Midbrain (tissue), 1 donor: Measurements from ENCODE around the gene RERG.
"Not testable (repeated sequence)": the region's sequence is repeated elsewhere in the genome, so short reads cannot be mapped to it uniquely, and the experiment has no call there.

Experiments used
- DNase-seq: peaks from one replicate; lab custom pipeline; 2025; lab: John Stamatoyannopoulos, UW

RERG gene

DNA sequence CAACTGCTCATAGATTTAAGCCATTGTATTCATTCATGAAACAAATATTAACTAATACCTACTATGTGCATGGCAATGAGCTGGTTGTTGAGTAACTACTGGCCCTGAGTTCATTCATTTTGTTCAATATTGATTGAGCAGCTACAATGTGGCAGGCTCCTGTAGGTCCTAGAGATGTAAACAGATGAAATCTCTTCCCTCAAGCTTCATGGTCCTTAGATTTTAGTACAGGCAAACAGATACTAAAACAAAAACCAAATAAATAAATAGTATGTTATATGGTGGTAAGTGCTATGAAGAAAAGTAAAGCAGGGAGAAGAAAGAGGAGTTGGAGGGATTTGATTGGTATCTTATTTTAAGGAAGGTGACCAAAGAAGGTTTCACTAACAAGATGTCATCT, 77.8 kb downstream of the RERG start:
- DNase-seq, result no peak

DNA sequence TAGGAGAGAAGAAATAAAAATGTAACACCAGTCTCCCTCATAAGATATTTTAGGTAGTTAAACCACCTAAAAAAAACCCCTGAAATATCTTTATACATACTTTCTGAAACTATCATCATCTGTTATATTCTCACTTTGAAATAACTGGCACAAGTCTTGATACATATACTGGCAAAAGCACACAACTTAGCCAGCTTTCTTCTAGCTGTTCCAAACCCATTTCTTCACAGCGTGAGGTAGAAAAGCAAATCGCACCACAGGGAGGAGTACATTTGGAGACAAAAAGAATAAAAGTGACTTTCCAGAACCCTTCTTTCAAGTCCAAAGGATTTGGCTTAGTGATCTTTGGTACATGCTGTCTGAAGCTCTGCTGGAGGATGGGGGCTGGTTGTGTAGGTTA, 78.5 kb downstream of the RERG start:
- DNase-seq, result no peak

DNA sequence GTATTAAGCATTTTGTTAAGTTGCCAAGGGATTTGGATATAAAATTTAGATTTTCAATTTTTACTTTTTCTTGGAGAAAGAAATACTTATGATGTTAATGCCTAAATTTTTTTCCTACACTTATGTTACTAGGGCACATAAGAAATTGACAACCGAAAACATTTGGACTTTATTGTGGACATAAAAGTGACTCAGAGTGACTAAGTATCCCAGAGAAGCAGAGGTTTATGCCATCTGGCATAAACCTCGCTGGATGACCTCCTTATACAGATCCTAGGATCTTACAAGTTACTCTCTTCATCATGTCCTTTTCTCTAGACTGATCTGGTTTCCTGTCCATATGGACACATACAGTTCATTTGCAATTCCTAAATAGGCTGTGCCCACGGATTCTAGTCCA, 89.8 kb downstream of the RERG start:
- no peak for DNase-seq

DNA sequence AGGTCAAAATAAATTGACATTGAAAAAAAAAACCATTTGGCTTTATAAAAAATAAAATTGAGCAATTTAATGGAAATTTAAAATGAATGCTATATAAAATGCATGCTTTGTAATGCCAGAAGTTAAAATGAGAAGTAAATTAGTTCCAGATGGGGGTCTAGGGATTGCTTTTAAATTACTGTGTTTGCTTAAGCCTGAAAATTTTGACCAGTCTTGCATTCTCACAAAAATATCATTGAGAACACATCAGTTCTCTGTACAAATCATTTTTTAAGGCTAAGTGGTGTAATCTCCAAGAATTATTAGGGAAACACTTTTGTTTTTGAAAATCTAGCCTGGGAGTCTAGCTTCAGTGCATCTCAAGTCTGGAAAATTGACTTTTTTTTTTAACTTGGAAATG, 90.7 kb downstream of the RERG start:
- DNase-seq, result no peak

DNA sequence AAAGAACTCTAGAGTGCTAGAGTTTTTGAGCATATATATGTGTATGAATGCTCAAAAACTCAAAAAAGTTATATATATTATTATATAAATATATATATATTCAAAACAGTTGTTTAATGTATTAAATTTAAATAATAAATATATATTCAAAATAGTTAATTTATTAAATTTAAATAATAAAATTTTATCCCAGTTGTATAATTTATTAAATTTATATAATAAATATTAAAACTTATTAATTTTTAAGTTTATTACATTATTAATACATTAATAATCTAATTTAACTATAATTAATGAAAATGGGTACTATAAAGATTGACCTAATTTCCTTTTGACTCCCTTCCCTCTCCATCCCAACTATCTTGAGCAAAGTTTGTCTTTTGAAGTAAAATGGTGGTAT, 97.8 kb downstream of the RERG start:
- DNase-seq, result no peak

DNA sequence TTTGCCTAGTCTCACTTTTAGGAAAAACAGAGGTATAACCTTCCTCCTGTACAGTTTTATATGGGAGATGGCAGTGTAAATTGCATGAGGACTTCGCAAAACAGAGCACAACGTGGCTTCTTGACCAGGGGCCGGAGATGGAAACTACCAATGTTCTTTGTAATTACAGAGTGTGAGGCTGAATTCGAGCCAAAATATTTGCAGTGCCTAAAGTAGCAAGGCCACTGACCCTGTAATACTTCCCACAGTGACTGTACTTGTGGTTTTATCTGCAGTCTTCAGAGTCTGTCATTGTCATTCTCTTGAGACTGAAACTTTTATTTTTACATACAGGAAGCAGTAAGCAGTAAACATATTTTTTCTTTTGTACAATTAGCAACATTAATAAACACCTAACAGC, 98.9 kb downstream of the RERG start:
- no peak for DNase-seq

DNA sequence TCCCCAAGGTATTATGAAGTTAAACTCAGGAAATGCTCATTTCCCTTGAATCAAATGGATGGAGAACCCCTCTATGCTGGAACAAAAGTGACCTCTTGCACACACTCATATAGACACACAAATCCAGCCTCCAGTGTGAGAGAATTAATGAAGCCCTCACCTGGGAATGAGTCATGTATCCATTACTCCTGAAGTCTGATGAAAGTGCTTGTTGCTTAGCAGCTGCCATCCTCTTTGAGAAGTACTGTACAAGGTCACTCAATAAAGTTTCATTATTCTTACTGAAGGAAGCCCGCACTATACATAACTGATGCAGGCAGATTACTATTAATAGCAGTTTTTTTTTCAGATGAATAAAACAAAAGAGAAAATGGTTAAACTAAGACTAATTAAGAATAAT, 102.3 kb downstream of the RERG start:
- no peak for DNase-seq

DNA sequence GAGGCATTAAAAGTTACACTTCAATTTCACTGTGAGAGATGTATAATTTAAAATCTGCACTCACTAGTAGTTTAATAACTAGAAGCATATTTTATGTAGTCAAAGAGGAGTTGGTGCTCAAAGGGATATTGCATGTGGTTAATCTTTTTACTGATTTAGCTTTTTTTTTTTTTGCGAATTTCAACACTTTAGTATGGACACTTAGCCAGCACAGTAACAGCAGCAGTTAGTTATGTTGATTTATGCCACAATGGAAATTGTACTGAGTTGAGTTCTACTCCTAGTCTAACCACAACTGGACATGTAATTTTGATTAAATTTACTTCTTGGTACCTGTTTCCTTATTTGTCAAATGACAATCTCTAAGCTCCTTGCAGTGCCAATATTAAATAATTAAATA, 104.2 kb downstream of the RERG start:
- DNase-seq, result no peak

DNA sequence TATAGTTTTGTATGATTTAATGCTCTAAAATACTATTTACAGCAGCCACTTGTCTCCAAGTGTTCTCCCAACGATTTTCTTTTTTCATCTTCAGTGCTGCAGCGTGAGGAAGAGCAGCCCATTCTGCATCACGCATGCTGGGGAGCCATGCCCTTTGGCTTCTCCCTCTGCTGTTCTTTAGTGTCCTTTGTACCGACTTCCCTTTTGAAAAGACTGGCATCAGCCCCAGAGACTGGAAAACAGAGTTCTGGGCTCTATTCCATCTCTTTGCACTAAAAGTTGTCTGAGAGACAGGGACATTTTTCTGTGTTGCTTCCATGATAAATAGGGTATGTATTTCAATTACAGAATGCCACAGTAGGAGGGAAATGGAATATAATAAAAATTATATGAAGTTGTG, 105.1 kb downstream of the RERG start:
- DNase-seq, result peak; percentile 87

DNA sequence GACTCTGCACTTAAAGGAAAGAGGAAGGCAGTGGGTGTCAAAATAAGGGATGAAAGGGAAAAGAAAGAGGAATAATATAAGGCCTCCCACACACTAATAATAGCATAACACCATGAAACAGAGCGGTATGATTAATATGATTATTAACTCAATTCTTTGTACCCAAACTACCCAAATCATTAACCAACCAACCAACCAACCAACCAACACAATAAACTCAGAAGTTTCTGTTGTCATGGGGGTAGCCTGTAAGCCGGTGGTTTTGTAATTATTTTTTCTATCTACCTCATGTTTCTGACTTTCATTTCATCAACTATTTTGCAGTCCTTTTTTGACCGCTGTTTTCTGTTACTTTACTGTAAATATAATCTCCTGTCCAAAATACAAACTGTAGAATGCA, 105.8 kb downstream of the RERG start:
- DNase-seq, result no peak

DNA sequence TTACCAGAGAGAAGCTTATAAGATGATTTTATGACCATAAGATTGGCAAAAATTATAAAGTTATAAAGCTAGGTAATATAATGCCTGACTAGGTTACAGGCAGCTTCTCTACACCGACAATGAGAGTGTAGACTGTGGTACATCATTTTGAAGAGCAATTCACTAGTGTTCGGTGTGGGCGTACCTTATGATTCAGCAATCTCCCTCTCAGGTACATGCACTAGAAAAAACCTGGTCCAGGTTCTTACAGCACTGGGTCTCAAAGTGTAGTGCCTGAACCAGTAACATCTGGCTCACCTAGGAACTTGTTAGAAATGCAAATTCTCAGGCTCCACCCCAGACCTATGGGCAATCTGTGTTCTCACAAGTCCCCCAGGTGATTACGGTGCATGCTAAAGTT, 106.7 kb downstream of the RERG start:
- no peak for DNase-seq

DNA sequence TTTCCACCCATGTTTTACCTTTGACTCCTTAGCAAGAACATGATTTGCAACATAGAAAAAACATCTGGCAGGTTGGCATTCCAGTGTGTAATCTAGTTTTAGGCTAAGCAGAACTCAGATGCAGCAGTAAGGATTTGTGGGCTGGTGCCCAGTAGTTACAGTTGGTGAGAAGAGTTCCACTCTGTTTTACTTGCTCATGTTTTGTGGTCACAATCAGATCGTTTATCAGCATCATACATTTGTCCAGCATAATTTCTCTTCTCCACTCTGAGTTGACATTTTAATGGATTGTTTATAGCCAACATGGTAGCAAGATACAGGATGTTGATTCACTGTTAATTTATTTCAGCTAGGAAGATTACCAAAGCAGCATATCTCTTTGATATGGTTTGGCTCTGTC, 128.4 kb downstream of the RERG start:
- no peak for DNase-seq

DNA sequence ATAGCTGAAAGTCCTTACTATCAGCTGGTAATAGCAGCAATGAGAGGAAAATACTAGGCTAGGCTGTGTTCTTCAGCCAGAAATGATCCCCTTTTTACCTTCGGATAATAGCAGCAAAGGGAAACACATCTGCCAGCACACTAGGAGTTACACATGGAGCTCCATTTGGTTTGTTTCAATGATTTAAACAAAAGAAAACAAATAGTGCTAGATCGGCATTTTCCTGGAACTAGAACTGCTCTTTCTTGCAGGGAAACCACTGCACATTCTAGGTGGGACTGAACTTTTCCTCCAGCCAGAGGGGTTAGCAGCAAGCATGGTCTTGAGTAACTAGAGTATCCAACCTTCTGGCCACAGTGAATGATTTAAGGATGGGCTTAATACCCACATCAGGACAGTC, 130.8 kb downstream of the RERG start:
- DNase-seq, result no peak

DNA sequence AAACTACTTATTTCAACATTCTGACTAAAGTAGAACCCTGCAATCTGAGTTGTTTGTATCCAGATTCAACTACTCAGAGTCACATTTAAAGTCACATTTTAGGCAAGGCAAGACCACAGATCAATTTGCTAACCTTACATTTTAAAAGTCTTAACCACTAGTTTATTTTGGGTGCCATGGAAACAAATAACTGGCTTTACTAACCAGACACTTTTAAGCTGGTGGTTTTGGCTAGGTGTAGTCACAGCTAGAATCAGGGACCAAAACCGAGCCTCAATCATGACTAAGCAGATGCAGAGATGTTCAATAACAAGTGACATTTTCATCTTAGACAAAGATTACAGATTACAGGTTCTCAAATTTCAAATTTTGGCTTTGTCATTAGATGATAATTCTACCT, 133.1 kb downstream of the RERG start:
- DNase-seq, result no peak

DNA sequence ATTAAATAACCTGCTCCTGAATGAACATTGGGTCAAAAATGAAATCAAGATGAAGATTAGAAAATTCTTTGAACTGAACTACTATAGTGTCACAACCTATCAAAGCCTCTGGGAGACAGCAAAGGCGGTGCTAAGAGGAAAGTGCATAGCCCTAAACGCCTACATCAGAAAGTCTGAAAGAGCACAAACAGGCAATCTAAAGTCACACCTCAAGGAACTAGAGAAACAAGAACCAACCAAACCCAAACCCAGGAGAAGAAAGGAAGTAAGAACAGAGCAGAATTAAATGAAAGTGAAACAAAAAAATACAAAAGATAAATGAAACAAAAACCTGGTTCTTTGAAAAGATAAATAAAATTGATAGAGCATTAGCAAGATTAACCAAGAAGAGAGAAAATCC, 143.5 kb downstream of the RERG start:
- DNase-seq, result not testable (repeated sequence)

DNA sequence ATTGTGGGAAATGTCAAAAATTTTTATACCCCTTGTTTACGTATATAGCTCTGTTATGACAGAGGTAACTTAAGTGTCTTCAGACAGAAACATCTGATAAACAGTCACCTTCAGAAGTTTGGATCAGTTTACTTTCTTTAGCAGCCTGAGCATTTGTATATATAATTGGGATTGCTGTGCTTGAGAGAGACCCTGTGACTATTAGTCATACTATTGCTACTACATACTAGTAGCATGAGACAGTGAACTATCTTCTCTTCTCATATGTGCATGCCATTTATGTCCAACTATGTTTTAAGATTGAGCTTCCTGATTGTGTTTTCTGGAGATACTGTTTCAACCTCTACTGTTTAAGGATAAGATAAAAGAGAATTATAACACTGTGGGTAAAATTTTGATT, 146.9 kb downstream of the RERG start:
- no peak for DNase-seq

DNA sequence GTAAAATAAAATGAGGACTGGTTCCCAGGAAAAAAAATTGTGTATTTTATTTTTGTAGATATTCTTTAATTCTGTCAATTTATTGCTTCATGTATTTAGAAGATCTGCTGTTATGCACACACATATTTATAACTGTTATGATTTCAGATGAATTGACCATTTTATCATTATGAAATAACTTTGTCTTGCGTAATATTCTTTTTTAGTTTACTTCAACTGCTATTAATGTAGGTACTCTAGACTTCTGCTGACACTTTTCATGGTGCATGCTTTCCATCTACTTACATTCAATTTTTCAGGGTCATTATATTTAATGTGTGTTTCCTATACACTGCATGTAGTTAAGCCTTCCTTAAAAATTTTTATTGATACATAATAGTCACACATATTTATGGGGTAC, 162.1 kb downstream of the RERG start:
- no peak for DNase-seq
